Measurements from ENCODE around the gene HSD17B10.
"Not testable (repeated sequence)": the region's sequence is repeated elsewhere in the genome, so short reads cannot be mapped to it uniquely, and the experiment has no call there.

HSD17B10 gene

GRCh38 chrX:53433651-53434639 is at the start of gene HSD17B10:
Gene HSD17B10, minus strand, starts transcription at chrX:53434370. Its CDS starts 25 bp downstream, at chrX:53434345.
- H3K4me3 ChIP-seq: peak within 1 kb of the TSS; percentile 48 to 61 (median 56)
- peak within 1 kb of the TSS in 18 of 21 experiments; percentile 44 to 88 (median 74) for H3K27ac ChIP-seq

GRCh38 chrX:53483416-53483815 is 49.2 kb upstream of the HSD17B10 start:
- H3K4me3 ChIP-seq: no peak overlapping the region
- no peak overlapping the region for H3K27ac ChIP-seq

DNA sequence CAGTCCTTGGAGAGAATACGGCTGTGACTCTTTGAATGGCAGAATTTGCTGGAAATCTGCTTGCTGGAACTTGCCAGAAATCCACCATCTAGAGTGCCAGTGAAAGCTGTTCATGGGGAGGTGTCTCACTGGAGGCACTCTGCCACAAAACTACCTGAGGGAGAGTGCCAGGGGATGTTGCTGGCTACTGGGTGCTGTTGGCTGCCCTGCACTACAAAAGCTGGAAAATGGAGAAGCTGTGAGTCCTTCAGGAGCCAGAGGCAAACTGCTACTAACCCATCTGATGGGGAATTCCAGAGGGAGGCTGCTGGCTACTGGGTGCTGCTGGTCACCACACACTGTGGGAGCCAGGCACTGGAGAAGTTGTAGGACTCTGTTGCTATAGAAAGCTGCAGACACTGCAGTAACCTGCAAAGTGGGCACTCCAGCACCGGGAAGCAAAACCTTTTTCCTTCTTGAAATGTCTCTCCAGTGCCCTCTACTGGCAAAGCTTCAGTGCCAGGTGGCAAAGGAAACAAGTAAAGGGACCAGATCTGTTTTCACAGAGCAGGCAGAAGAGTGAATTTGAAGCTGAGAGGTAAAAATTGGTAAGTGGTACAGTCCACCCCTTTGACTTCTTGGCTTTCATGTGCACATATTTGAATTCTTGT is 47.8 kb upstream of the HSD17B10 start:
- H3K27ac ChIP-seq: peak overlapping the region in 1 of 21 experiments; percentile 24
- H3K4me3 ChIP-seq: no peak overlapping the region

GRCh38 chrX:53481093-53481492 is 46.9 kb upstream of the HSD17B10 start:
- H3K27ac ChIP-seq: peak overlapping the region in 1 of 21 experiments; percentile 24
- H3K4me3 ChIP-seq: no peak overlapping the region

- no peak overlapping the region for H3K27ac ChIP-seq
- H3K4me3 ChIP-seq: no peak overlapping the region
Measured at GRCh38 chrX:53479301-53479700, 45.1 kb upstream of the HSD17B10 start.

DNA sequence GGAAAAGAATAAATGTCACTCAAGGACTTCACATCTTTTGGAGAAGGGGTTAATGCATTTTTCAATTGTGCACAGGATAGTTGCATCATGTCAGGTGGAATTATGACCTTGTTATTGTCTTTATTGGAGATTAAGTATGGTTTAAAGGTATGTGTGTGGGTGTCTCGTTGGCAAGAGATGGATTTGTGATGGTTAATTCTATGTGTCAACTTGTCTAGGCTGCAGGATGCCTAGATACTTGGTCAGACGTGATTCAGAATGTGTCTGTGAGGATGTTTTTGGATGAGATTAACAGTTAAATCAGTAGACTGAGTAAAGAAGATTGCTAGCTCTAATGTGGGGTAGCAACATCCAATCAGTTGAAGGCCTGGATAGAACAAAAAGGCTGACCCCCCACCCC is 42.2 kb upstream of the HSD17B10 start:
- Histone ChIP-seq H3K27ac (no peak overlapping the region), H3K4me3 (no peak overlapping the region)

DNA sequence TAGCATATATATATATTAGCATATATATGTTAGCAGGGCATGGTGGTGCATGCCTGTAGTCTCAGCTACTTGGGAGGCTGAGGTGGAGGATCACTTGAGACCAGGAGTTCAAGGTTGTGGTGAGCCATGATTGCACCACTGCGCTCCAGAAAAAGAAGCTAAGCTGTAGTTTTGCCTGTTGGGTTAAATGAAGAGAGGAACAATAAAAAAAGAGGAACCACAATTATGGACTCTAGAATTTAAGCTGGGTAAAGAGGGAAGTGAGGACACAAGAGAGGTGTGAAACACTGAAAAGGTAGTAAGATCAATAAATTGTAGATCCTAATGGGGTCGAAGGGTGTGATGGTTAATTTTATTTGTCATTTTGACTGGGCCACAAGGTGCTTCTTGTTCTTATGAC is 40.5 kb upstream of the HSD17B10 start:
- H3K4me3 ChIP-seq: no peak overlapping the region
- H3K27ac ChIP-seq: no peak overlapping the region

DNA sequence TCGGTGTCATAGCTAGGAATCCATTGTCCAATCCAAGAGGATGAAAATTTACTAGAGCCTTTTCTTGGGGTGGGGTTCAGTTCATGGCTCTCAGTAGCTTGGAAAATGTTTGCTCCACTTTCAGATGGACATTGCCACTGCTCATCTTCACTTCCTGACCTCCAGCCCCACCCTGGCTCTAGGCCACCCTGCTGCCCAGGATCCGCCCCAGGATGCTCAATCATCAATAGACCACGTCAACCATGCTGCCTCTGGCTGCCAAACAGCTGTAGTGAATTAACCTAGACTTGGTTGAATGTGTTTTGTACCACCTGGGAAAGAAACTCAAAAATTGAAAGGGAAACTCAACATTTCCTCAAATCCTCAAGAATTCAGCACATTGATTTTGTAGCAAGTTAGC is 37.2 kb upstream of the HSD17B10 start:
- H3K27ac ChIP-seq: no peak overlapping the region
- no peak overlapping the region for H3K4me3 ChIP-seq

DNA sequence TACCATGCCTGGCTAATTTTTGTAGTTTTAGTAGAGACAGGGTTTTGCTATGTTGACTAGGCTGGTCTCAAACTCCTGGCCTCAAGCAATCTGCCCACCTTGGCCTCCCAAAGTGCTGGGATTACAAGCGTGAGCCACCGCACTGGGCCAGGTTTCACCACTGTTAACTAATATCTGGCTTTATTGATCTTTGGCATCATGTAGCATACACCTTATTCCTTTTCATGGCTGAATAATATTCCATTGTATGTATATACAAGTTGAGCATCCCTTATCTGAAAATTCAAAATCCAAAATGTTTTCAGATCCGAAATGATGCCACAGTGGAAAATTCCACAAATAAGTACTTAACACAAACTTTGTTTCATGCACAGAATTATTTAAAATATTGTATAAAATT is 34.5 kb upstream of the HSD17B10 start:
- not testable (repeated sequence) for H3K27ac ChIP-seq, H3K4me3 ChIP-seq

DNA sequence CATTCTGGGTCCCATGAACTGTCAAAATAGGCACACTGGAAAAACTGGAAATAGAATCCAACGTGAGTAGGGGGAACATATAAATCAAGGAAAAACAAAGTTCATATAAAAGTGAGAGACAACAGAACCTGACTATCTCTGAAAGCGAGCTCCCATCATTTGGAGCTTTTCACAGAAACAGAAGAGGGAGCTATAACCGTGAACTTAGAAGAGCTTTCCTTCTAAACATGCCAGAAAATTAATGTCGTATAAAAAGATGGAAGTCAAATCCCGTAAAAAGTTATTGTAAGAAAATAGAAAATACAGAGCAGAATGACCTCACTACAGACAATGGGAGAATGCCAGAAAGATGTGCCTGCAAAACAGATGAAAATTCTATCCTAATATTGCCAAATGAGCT is 23.9 kb upstream of the HSD17B10 start:
- Histone ChIP-seq H3K4me3 (no peak overlapping the region), H3K27ac (no peak overlapping the region)

- H3K4me3 ChIP-seq: no peak overlapping the region
- H3K27ac ChIP-seq: no peak overlapping the region
Measured at GRCh38 chrX:53456254-53456653, 22.1 kb upstream of the HSD17B10 start.

DNA sequence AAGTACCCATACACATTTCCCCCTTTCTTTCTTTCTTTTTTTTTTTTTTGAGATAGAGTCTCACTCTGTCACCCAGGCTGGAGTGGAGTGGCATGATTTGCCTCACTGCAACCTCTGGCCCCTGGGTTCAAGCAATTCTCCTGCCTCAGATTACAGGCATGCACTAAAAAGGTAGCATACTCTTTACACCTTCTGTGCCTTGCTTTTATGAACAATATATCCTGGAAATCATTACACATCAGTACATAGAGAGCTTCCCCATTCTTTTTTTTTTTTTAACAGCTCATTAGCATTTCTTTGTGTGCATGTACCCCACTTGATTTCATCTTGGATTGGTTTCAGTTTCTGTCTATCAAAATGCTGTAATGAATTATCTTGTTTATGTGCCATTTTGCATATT is 18.6 kb upstream of the HSD17B10 start:
- no peak overlapping the region for H3K4me3 ChIP-seq
- H3K27ac ChIP-seq: no peak overlapping the region

- Histone ChIP-seq H3K27ac (no peak overlapping the region), H3K4me3 (no peak overlapping the region)
Measured at GRCh38 chrX:53449632-53450031, 15.5 kb upstream of the HSD17B10 start.

- H3K27ac ChIP-seq: no peak overlapping the region
- H3K4me3 ChIP-seq: no peak overlapping the region
Measured at GRCh38 chrX:53447441-53447840, 13.3 kb upstream of the HSD17B10 start.

DNA sequence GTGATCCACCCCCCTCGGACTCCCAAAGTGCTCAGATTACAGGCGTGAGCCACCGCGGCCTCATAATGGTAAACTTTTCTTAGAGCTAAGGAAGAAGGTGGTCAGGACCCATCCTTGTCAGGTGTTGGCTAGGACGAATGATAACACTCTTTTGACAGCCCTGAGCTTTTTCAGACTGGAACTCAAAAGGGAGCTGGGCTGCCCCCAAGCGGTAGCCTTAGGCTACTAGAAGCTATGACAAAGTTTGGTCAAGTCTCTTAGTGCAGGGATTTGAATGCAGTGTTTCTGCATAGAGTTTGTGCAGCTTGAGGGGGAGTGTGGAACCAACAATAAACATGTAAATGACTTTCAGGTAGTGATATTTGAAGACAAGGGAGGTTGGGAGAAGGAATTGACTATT is 11.8 kb upstream of the HSD17B10 start:
- Histone ChIP-seq H3K27ac (no peak overlapping the region), H3K4me3 (no peak overlapping the region)

- H3K27ac ChIP-seq: peak overlapping the region in 3 of 21 experiments; percentile 45 to 76 (median 53)
- no peak overlapping the region for H3K4me3 ChIP-seq
Measured at GRCh38 chrX:53442322-53442631, 8.1 kb upstream of the HSD17B10 start.

GRCh38 chrX:53441531-53442321 is 7.6 kb upstream of the HSD17B10 start:
- Histone ChIP-seq H3K27ac (peak overlapping the region in 17 of 21 experiments; percentile 9 to 86 (median 68)), H3K4me3 (peak overlapping the region; percentile 9 to 31 (median 22))

- Histone ChIP-seq H3K27ac (peak overlapping the region in 19 of 21 experiments; percentile 0 to 86 (median 68)), H3K4me3 (peak overlapping the region; percentile 9 to 31 (median 22))
Measured at GRCh38 chrX:53440621-53441517, 6.7 kb upstream of the HSD17B10 start.

DNA sequence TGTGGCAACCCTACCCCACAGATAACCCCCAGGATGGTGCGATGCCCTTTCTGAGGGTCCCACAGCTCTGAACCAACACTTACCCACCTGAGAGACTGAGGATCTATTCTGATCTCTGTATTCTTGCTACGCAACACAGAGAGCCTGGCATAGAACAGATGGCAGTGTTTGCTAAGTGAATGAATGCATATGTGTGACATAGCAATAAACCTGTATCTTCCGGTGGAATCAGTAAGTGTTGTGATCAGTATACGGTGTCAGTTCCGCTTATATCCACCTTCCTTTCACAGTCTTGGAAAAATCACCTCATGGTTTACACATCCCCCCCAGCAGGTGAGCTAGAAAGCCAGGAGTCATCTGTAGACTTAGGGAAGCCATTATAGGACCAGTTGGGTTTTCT is 5.9 kb upstream of the HSD17B10 start:
- Histone ChIP-seq H3K27ac (peak overlapping the region in 14 of 21 experiments; percentile 0 to 86 (median 74)), H3K4me3 (peak overlapping the region in 2 of 7 experiments; percentile 30 to 31)
